Vagina (tissue), 2 donors: ENCODE measurements around the gene TSSK6.

Experiments
- POLR2A ChIP-seq, 2 donors: fragments of 450-650 bp; IDR thresholded peaks; one replicate each; pipeline ENCODE4 v1.6.1; 2017; ENCODE audit warnings: antibody characterized with exemption in 2 of 2, mild to moderate bottlenecking in 2 of 2, moderate library complexity in 2 of 2
- TF ChIP-seq, protein P1 (sequence below), 3 experiments: fragments of 450-650 bp in 2 of 3; fragments of 200-600 bp in 1 of 3; sonication (generic) in 1 of 3; IDR thresholded peaks; one replicate each; pipeline ENCODE4 v1.5.1; 2017 to 2019; ENCODE audit warnings: antibody characterized with exemption in 3 of 3, mild to moderate bottlenecking in 2 of 3, moderate library complexity in 2 of 3

DNA sequence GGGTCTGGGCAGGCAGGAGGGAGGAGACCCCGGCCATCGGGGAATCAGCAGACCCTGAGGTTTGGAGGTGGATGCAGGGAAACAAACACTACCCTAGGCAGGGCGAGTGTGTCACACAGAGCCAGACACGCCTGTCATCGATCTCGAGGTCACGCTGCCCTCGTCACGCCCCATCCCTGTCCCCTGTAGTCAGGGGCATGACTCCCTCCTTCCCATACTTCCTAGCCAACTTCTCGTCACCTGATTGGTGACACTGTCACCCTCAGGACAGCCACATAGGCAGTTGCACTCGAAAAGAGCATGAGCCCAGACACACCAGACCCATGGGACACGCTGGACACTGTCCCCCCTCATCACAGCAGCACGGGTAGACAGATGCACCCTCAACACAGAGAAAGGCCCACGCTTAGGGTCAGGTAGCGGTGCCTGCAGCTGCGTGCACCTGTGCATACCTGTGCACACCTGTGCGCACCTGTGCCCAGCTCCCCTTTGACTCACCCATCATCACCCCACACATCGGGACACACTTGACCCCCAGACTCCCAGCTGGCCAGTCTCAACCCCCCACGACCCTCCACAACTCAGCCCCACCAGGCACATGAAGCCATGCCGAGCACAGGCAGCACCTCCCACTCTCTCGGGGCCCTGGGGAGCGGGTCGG, 34.6 kb upstream of the TSSK6 start:
- TF ChIP-seq, protein P1, sequence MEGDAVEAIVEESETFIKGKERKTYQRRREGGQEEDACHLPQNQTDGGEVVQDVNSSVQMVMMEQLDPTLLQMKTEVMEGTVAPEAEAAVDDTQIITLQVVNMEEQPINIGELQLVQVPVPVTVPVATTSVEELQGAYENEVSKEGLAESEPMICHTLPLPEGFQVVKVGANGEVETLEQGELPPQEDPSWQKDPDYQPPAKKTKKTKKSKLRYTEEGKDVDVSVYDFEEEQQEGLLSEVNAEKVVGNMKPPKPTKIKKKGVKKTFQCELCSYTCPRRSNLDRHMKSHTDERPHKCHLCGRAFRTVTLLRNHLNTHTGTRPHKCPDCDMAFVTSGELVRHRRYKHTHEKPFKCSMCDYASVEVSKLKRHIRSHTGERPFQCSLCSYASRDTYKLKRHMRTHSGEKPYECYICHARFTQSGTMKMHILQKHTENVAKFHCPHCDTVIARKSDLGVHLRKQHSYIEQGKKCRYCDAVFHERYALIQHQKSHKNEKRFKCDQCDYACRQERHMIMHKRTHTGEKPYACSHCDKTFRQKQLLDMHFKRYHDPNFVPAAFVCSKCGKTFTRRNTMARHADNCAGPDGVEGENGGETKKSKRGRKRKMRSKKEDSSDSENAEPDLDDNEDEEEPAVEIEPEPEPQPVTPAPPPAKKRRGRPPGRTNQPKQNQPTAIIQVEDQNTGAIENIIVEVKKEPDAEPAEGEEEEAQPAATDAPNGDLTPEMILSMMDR (IDR thresholded peaks at IDR 0.05), result no peak
- no peak for TF ChIP-seq POLR2A (IDR thresholded peaks at IDR 0.05)
